Measurements from ENCODE around the gene PPP1R3C.

PPP1R3C gene

DNA sequence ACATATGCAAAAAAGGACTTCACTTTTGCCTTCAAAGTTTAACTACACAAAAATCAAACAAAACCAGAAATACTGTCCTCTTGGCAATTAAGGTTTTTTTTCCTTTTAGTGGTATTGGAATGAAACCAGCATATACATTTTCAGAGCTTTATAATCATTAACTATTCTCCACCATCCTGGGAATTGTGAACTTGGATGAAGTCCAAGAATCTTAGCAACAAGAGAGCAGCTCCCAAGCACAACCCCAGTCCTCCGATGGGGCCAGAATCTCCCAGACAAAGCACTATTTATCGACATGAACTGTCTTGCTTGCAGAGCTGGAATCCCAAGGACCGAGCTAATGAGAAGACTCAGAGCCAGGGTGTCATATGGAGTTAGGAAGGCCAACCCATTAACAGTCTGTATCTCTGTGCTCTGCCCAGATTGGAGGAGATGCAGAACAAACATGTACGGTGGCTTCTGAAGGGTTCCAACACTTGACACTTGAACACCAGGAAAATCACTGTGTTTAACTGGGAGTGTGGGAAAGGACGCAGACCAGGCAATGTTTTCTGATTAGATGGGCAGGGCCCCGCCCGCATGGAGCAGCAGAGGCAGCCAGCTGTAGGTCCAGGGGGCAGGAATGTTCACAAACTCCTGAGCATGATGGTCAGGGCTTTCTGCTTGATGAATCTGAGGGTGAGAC, 35.5 kb downstream of the PPP1R3C start:
- Histone ChIP-seq H3K27ac (ENCODE audit: low read depth, low read length) (no peak overlapping the region), H3K9me3 (ENCODE audit: control insufficient read depth, insufficient read depth, low read depth, low read length) (0 out of 2 replicates have a peak, but pooled peaks cover 2% of the 10 kb centered on the region), H3K4me3 (ENCODE audit: low read depth, low read length) (no peak overlapping the region), H3K36me3 (ENCODE audit: control insufficient read depth, insufficient read depth, low read length) (no peaks in the 10 kb centered on the region), H3K27me3 (ENCODE audit: control insufficient read depth, insufficient read depth, low read length) (no peaks in the 10 kb centered on the region), H3K4me1 (ENCODE audit: control insufficient read depth, insufficient read depth, low read length) (peaks cover 10% of the 10 kb centered on the region; the same call in 1 of the 2 replicates), H3K9ac (ENCODE audit: low read length) (no peak overlapping the region)

- no peak overlapping the region for H3K27ac ChIP-seq (ENCODE audit: low read depth, low read length)
- no peaks in the 10 kb centered on the region for H3K27me3 ChIP-seq (ENCODE audit: control insufficient read depth, insufficient read depth, low read length)
- peaks cover 10% of the 10 kb centered on the region; the same call in 1 of the 2 replicates for H3K4me1 ChIP-seq (ENCODE audit: control insufficient read depth, insufficient read depth, low read length)
- 0 out of 2 replicates have a peak, but pooled peaks cover 2% of the 10 kb centered on the region for H3K9me3 ChIP-seq (ENCODE audit: control insufficient read depth, insufficient read depth, low read depth, low read length)
- no peak overlapping the region for H3K9ac ChIP-seq (ENCODE audit: low read length)
- H3K4me3 ChIP-seq (ENCODE audit: low read depth, low read length): no peak overlapping the region
- no peaks in the 10 kb centered on the region for H3K36me3 ChIP-seq (ENCODE audit: control insufficient read depth, insufficient read depth, low read length)
Observed at GRCh38 chr10:91596825-91597196, 36.1 kb downstream of the PPP1R3C start.

DNA sequence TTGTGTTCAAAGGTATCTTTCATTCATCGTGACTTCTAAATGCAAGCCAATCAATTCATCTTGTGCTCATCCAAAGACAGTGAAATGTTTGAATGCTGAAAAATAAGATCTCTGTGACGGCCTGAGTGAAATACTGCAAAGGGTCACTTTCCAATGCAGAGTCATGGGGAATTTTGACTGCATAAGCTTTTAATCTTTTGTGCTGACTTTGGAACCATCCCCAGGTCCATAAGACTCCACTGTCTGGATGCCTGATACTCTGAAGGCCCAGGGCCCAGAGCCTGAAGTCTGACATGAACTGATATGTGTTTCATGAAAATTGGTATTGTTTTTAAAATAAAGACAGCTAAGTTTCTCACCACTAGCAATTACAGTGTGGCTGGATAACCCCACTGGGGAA, 39.0 kb downstream of the PPP1R3C start:
- Histone ChIP-seq H3K36me3 (ENCODE audit: control insufficient read depth, insufficient read depth, low read length) (no peaks in the 10 kb centered on the region), H3K9ac (ENCODE audit: low read length) (no peak overlapping the region), H3K27ac (ENCODE audit: low read depth, low read length) (no peak overlapping the region), H3K4me3 (ENCODE audit: low read depth, low read length) (no peak overlapping the region), H3K27me3 (ENCODE audit: control insufficient read depth, insufficient read depth, low read length) (no peaks in the 10 kb centered on the region), H3K9me3 (ENCODE audit: control insufficient read depth, insufficient read depth, low read depth, low read length) (no peaks in the 10 kb centered on the region), H3K4me1 (ENCODE audit: control insufficient read depth, insufficient read depth, low read length) (peaks cover 19% of the 10 kb centered on the region; the same call in 1 of the 2 replicates)

GRCh38 chr10:91593366-91593765, 39.5 kb downstream of the PPP1R3C start:
- H3K36me3 ChIP-seq (ENCODE audit: control insufficient read depth, insufficient read depth, low read length): no peaks in the 10 kb centered on the region
- H3K9ac ChIP-seq (ENCODE audit: low read length): no peak overlapping the region
- no peaks in the 10 kb centered on the region for H3K9me3 ChIP-seq (ENCODE audit: control insufficient read depth, insufficient read depth, low read depth, low read length)
- H3K4me1 ChIP-seq (ENCODE audit: control insufficient read depth, insufficient read depth, low read length): peaks cover 19% of the 10 kb centered on the region; the same call in 1 of the 2 replicates
- H3K27ac ChIP-seq (ENCODE audit: low read depth, low read length): no peak overlapping the region
- no peaks in the 10 kb centered on the region for H3K27me3 ChIP-seq (ENCODE audit: control insufficient read depth, insufficient read depth, low read length)
- H3K4me3 ChIP-seq (ENCODE audit: low read depth, low read length): no peak overlapping the region

- H3K36me3 ChIP-seq (ENCODE audit: control insufficient read depth, insufficient read depth, low read length): no peaks in the 10 kb centered on the region
- H3K9ac ChIP-seq (ENCODE audit: low read length): no peak overlapping the region
- peaks cover 10% of the 10 kb centered on the region; the same call in 1 of the 2 replicates for H3K4me1 ChIP-seq (ENCODE audit: control insufficient read depth, insufficient read depth, low read length)
- H3K4me3 ChIP-seq (ENCODE audit: low read depth, low read length): no peak overlapping the region
- H3K27ac ChIP-seq (ENCODE audit: low read depth, low read length): no peak overlapping the region
- no peaks in the 10 kb centered on the region for H3K27me3 ChIP-seq (ENCODE audit: control insufficient read depth, insufficient read depth, low read length)
- no peaks in the 10 kb centered on the region for H3K9me3 ChIP-seq (ENCODE audit: control insufficient read depth, insufficient read depth, low read depth, low read length)
Observed at GRCh38 chr10:91592266-91592975, 40.5 kb downstream of the PPP1R3C start.

- Histone ChIP-seq H3K4me3 (ENCODE audit: low read depth, low read length) (no peak overlapping the region), H3K9me3 (ENCODE audit: control insufficient read depth, insufficient read depth, low read depth, low read length) (no peaks in the 10 kb centered on the region), H3K36me3 (ENCODE audit: control insufficient read depth, insufficient read depth, low read length) (no peaks in the 10 kb centered on the region), H3K27me3 (ENCODE audit: control insufficient read depth, insufficient read depth, low read length) (no peaks in the 10 kb centered on the region), H3K9ac (ENCODE audit: low read length) (no peak overlapping the region), H3K4me1 (ENCODE audit: control insufficient read depth, insufficient read depth, low read length) (peaks cover 9% of the 10 kb centered on the region; the same call in 1 of the 2 replicates), H3K27ac (ENCODE audit: low read depth, low read length) (no peak overlapping the region)
Observed at GRCh38 chr10:91591797-91592174, 41.1 kb downstream of the PPP1R3C start.

- Histone ChIP-seq H3K4me1 (ENCODE audit: control insufficient read depth, insufficient read depth, low read length) (peaks cover 9% of the 10 kb centered on the region; the same call in 1 of the 2 replicates), H3K27me3 (ENCODE audit: control insufficient read depth, insufficient read depth, low read length) (no peaks in the 10 kb centered on the region), H3K36me3 (ENCODE audit: control insufficient read depth, insufficient read depth, low read length) (no peaks in the 10 kb centered on the region), H3K9me3 (ENCODE audit: control insufficient read depth, insufficient read depth, low read depth, low read length) (no peaks in the 10 kb centered on the region), H3K4me3 (ENCODE audit: low read depth, low read length) (no peak overlapping the region), H3K27ac (ENCODE audit: low read depth, low read length) (no peak overlapping the region), H3K9ac (ENCODE audit: low read length) (no peak overlapping the region)
Observed at GRCh38 chr10:91590904-91591796, 41.7 kb downstream of the PPP1R3C start.

- Histone ChIP-seq H3K4me3 (ENCODE audit: low read depth, low read length) (no peak overlapping the region), H3K9ac (ENCODE audit: low read length) (no peak overlapping the region), H3K4me1 (ENCODE audit: control insufficient read depth, insufficient read depth, low read length) (peaks cover 9% of the 10 kb centered on the region; the same call in 1 of the 2 replicates), H3K9me3 (ENCODE audit: control insufficient read depth, insufficient read depth, low read depth, low read length) (no peaks in the 10 kb centered on the region), H3K27me3 (ENCODE audit: control insufficient read depth, insufficient read depth, low read length) (no peaks in the 10 kb centered on the region), H3K36me3 (ENCODE audit: control insufficient read depth, insufficient read depth, low read length) (no peaks in the 10 kb centered on the region), H3K27ac (ENCODE audit: low read depth, low read length) (no peak overlapping the region)
Observed at GRCh38 chr10:91590142-91590903, 42.5 kb downstream of the PPP1R3C start.

GRCh38 chr10:91589658-91590035, 43.2 kb downstream of the PPP1R3C start:
- no peaks in the 10 kb centered on the region for H3K36me3 ChIP-seq (ENCODE audit: control insufficient read depth, insufficient read depth, low read length)
- no peaks in the 10 kb centered on the region for H3K9me3 ChIP-seq (ENCODE audit: control insufficient read depth, insufficient read depth, low read depth, low read length)
- no peak overlapping the region for H3K9ac ChIP-seq (ENCODE audit: low read length)
- H3K27me3 ChIP-seq (ENCODE audit: control insufficient read depth, insufficient read depth, low read length): no peaks in the 10 kb centered on the region
- peaks cover 9% of the 10 kb centered on the region; the same call in 1 of the 2 replicates for H3K4me1 ChIP-seq (ENCODE audit: control insufficient read depth, insufficient read depth, low read length)
- no peak overlapping the region for H3K4me3 ChIP-seq (ENCODE audit: low read depth, low read length)
- no peak overlapping the region for H3K27ac ChIP-seq (ENCODE audit: low read depth, low read length)

GRCh38 chr10:91589015-91589657, 43.7 kb downstream of the PPP1R3C start:
- H3K9me3 ChIP-seq (ENCODE audit: control insufficient read depth, insufficient read depth, low read depth, low read length): no peaks in the 10 kb centered on the region
- no peak overlapping the region for H3K9ac ChIP-seq (ENCODE audit: low read length)
- H3K27ac ChIP-seq (ENCODE audit: low read depth, low read length): no peak overlapping the region
- H3K4me3 ChIP-seq (ENCODE audit: low read depth, low read length): no peak overlapping the region
- no peaks in the 10 kb centered on the region for H3K36me3 ChIP-seq (ENCODE audit: control insufficient read depth, insufficient read depth, low read length)
- H3K4me1 ChIP-seq (ENCODE audit: control insufficient read depth, insufficient read depth, low read length): peaks cover 9% of the 10 kb centered on the region; the same call in 1 of the 2 replicates
- H3K27me3 ChIP-seq (ENCODE audit: control insufficient read depth, insufficient read depth, low read length): no peaks in the 10 kb centered on the region

Measured in HUES6 (cell line).